ENCODE results near the gene BIVM. TPM values are rescaled to one million over a fixed set of nuclear protein-coding genes. Genes with fewer than 3 reads are reported as not detected.

The BIVM gene
- total RNA-seq, 4 donors from 2014 or later, result 16.2 to 19.5 (median 16.7) TPM

GRCh38 chr13:102869948-102870676, 71.2 kb downstream of the BIVM start:
- Histone ChIP-seq H3K27ac (replicated peaks in 1 of 4) (no peak overlapping the region), H3K27me3 (no peaks in the 10 kb centered on the region), H3K9me3 (no peaks in the 10 kb centered on the region), H3K4me3 (no peak overlapping the region), H3K36me3 (peaks cover 32 to 83% (median 61%) of the 10 kb centered on the region in 4 donors), H3K4me1 (peaks cover 10 to 14% (median 11%) of the 10 kb centered on the region in 4 donors)
- no peak for TF ChIP-seq EP300 (IDR thresholded peaks at IDR 0.05)
- no peak for TF ChIP-seq CTCF (IDR thresholded peaks at IDR 0.05)
- TF ChIP-seq POLR2A (IDR thresholded peaks at IDR 0.05; ENCODE audit: low read depth), result no peak
- TF ChIP-seq POLR2AphosphoS5 (IDR thresholded peaks at IDR 0.05), result no peak
- 58% methylated on average over 5 of the region's 5 CpGs for WGBS
- intact Hi-C loops (cut with DNase I), result no loop called here
- DNase-seq (ENCODE audit: extremely low spot score), result no peak

- WGBS, result 51% methylated on average over 21 of the region's 22 CpGs
- Histone ChIP-seq H3K36me3 (peaks cover 27 to 83% (median 61%) of the 10 kb centered on the region in 4 donors), H3K9me3 (no peaks in the 10 kb centered on the region), H3K4me3 (no peak overlapping the region), H3K4me1 (peaks cover 10 to 14% (median 11%) of the 10 kb centered on the region in 4 donors), H3K27ac (replicated peaks in 1 of 4) (no peak overlapping the region), H3K27me3 (no peaks in the 10 kb centered on the region)
- DNase-seq (ENCODE audit: extremely low spot score), result no peak
- peak; percentile 55 to 81 (median 64) for TF ChIP-seq CTCF (IDR thresholded peaks at IDR 0.05)
- TF ChIP-seq EP300 (IDR thresholded peaks at IDR 0.05), result no peak
- intact Hi-C loops (cut with DNase I), result no loop called here
Measured at GRCh38 chr13:102870677-102871415, 71.9 kb downstream of the BIVM start.

GRCh38 chr13:102872131-102872530, 73.2 kb downstream of the BIVM start:
- no peaks in the 10 kb centered on the region for H3K27me3 ChIP-seq
- H3K4me3 ChIP-seq, result no peak overlapping the region
- no peaks in the 10 kb centered on the region for H3K9me3 ChIP-seq
- WGBS, result 89% methylated on average over 7 of the region's 7 CpGs
- DNase-seq (ENCODE audit: extremely low spot score), result no peak
- peaks cover 21 to 83% (median 61%) of the 10 kb centered on the region in 4 donors for H3K36me3 ChIP-seq
- peaks cover 10 to 14% (median 11%) of the 10 kb centered on the region in 4 donors for H3K4me1 ChIP-seq
- intact Hi-C loops (cut with DNase I), result no loop called here
- TF ChIP-seq POLR2A (IDR thresholded peaks at IDR 0.05; ENCODE audit: low read depth), result no peak
- TF ChIP-seq EP300 (IDR thresholded peaks at IDR 0.05), result no peak
- no peak for TF ChIP-seq POLR2AphosphoS5 (IDR thresholded peaks at IDR 0.05)
- TF ChIP-seq CTCF (IDR thresholded peaks at IDR 0.05), result no peak
- no peak overlapping the region for H3K27ac ChIP-seq (replicated peaks in 1 of 4)

GRCh38 chr13:102872531-102872930, 73.6 kb downstream of the BIVM start:
- Histone ChIP-seq H3K27ac (replicated peaks in 1 of 4) (no peak overlapping the region), H3K4me1 (peaks cover 10 to 14% (median 12%) of the 10 kb centered on the region in 4 donors), H3K9me3 (no peaks in the 10 kb centered on the region), H3K27me3 (no peaks in the 10 kb centered on the region), H3K36me3 (peaks cover 21 to 83% (median 59%) of the 10 kb centered on the region in 4 donors), H3K4me3 (no peak overlapping the region)
- TF ChIP-seq EP300 (IDR thresholded peaks at IDR 0.05) (no peak), POLR2AphosphoS5 (IDR thresholded peaks at IDR 0.05) (no peak), CTCF (IDR thresholded peaks at IDR 0.05) (no peak), POLR2A (IDR thresholded peaks at IDR 0.05; ENCODE audit: low read depth) (no peak)
- no peak for DNase-seq (ENCODE audit: extremely low spot score)
- WGBS, result 60% methylated on average over 1 of the region's 1 CpG
- intact Hi-C loops (cut with DNase I), result no loop called here

All from esophagus muscularis mucosa (tissue), 4 donors.